PC-3 (cell line): ENCODE data around the gene MBD1. TPM values are rescaled to one million over a fixed set of nuclear protein-coding genes. Genes with fewer than 3 reads are reported as not detected.

Experiments
- ATAC-seq: fragments of 200-7000 bp; cut with Tn5 transposase; 2 replicates; pipeline ENCODE4 v1.9.1; 2020; ENCODE audit warnings: mild to moderate bottlenecking, moderate library complexity
- BruUV-seq: library from RNA; stranded (reverse); fragments of 400-500 nt; replicated peaks from 2 replicates; lab custom pipeline; 2021; lab: Mats Ljungman, UMichigan
- CTCF ChIA-PET: fragments of 300-600 bp; sonication (Branson Sonifier 250); formaldehyde crosslinking; loops from one replicate; lab custom pipeline; 2022; ENCODE audit warnings: antibody characterized with exemption; lab: Charles Lee
- POLR2A ChIA-PET: fragments of 300-600 bp; sonication (Branson Sonifier 250); formaldehyde crosslinking; loops from one replicate; lab custom pipeline; 2022; ENCODE audit warnings: antibody characterized with exemption; ENCODE audit not compliant: unreplicated experiment; lab: Charles Lee
- DNase-seq: peaks from one replicate; pipeline ENCODE4 v3.0.0-alpha.2; 2015
- H2AFZ ChIP-seq: fragments of 300-600 bp; sonication (generic); 2 replicates; pipeline ENCODE4 v1.6.0; 2016; ENCODE audit warnings: antibody characterized with exemption, low read length
- H3F3A ChIP-seq: fragments of 300-600 bp; sonication (generic); one replicate; pipeline ENCODE4 v1.6.0; 2017; ENCODE audit warnings: antibody characterized with exemption, low read length, control low read depth, mild to moderate bottlenecking; ENCODE audit not compliant: unreplicated experiment
- H3K27ac ChIP-seq: fragments of 300-600 bp; sonication (generic); 2 replicates; pipeline ENCODE4 v1.5.1; 2016; ENCODE audit warnings: mild to moderate bottlenecking, low read length
- H3K27me3 ChIP-seq: fragments of 300-600 bp; sonication (generic); 2 replicates; pipeline ENCODE4 v1.6.1; 2016; ENCODE audit warnings: low read length, mixed read lengths
- H3K36me3 ChIP-seq: fragments of 300-600 bp; sonication (generic); 2 replicates; pipeline ENCODE4 v1.6.1; 2016; ENCODE audit warnings: low read depth, mixed run types, low read length, mixed read lengths
- H3K4me1 ChIP-seq: fragments of 300-600 bp; sonication (generic); 2 replicates; pipeline ENCODE4 v1.5.1; 2016; ENCODE audit warnings: low read length; ENCODE audit not compliant: insufficient read depth
- H3K4me2 ChIP-seq: fragments of 300-600 bp; sonication (generic); 2 replicates; pipeline ENCODE4 v1.6.0; 2016; ENCODE audit warnings: low read length
- H3K4me3 ChIP-seq: fragments of 300-600 bp; sonication (generic); 2 replicates; pipeline ENCODE4 v1.5.1; 2016; ENCODE audit warnings: mild to moderate bottlenecking, low read length, mixed read lengths
- H3K79me2 ChIP-seq: fragments of 300-600 bp; sonication (generic); 2 replicates; pipeline ENCODE4 v1.6.1; 2017; ENCODE audit warnings: low read length, mixed read lengths
- H3K9ac ChIP-seq: fragments of 300-600 bp; sonication (generic); 2 replicates; pipeline ENCODE4 v1.6.0; 2016; ENCODE audit warnings: mild to moderate bottlenecking, low read length
- H3K9me2 ChIP-seq: fragments of 300-600 bp; sonication (generic); replicated peaks from 2 replicates; pipeline ENCODE4 v1.6.1; 2016; ENCODE audit warnings: mixed run types, low read length, mixed read lengths
- H3K9me3 ChIP-seq: fragments of 300-600 bp; sonication (generic); 2 replicates; pipeline ENCODE4 v1.6.1; 2016; ENCODE audit warnings: low read length, mixed read lengths
- H4K20me1 ChIP-seq: fragments of 300-600 bp; sonication (generic); 2 replicates; pipeline ENCODE4 v1.6.1; 2016; ENCODE audit warnings: low read length, mixed read lengths
- EZH2 ChIP-seq: fragments of 300-600 bp; sonication (generic); IDR thresholded peaks from one replicate; pipeline ENCODE4 v1.6.1; 2017; ENCODE audit warnings: antibody characterized with exemption, mild to moderate bottlenecking, low read length; ENCODE audit not compliant: unreplicated experiment
- EZH2phosphoT487 ChIP-seq: fragments of 300-600 bp; sonication (generic); IDR thresholded peaks from 2 replicates; pipeline ENCODE4 v1.6.1; 2018; ENCODE audit warnings: mild to moderate bottlenecking, antibody characterized with exemption, low read length, borderline replicate concordance
- intact Hi-C: fragments of 100-400 bp; cut with micrococcal nuclease; formaldehyde crosslinking; loops from 2 replicates; pipeline ENCODE4 v1.9.0; 2023
- total RNA-seq: library from RNA; depleted of rRNA; stranded (reverse); fragments of >200 nt; gene quantifications from 2 replicates; pipeline ENCODE4 v1.2.3, GENCODE V29; 2014
- TF ChIP-seq, protein P1 (sequence below): fragments of 300-600 bp; sonication (generic); conservative IDR thresholded peaks from 2 replicates; pipeline ENCODE4 v1.5.1; 2017; ENCODE audit warnings: antibody characterized with exemption, low read depth, mild to moderate bottlenecking, low read length

MBD1 gene
- total RNA-seq, 1 experiment from 2014 or later: 30.2 TPM

DNA sequence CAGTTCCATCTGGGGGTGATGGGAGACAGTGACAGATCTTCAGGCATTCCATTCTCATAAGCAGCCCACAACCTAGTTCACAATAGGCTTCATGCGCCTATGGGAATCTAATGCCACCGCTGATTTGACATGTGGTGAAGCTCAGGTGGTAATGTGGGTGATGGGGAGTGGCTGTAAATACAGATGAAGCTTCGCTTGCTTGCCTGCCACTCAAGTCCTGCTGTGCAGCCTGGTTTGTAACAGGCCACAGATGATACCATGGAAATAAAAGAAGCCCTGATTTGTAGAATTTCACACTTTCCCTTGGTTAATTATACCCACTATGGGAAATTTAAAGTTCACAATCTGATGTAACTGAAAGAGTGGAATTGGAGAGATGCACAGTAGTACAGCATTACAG lies 46.7 kb upstream of the MBD1 start:
- no TSS peak for BruUV-seq
- Histone ChIP-seq H3K9ac (no peak overlapping the region), H3K4me3 (no peak overlapping the region), H4K20me1 (no peaks in the 10 kb centered on the region), H2AFZ (no peak overlapping the region), H3K79me2 (no peaks in the 10 kb centered on the region), H3K4me2 (no peak overlapping the region), H3K36me3 (no peaks in the 10 kb centered on the region), H3K9me2 (no peaks in the 10 kb centered on the region), H3K4me1 (no peaks in the 10 kb centered on the region), H3K9me3 (no peaks in the 10 kb centered on the region), H3K27ac (no peak overlapping the region), H3K27me3 (no peaks in the 10 kb centered on the region), H3F3A (no peaks in the 10 kb centered on the region)
- ATAC-seq (no peak), DNase-seq (no peak)
- CTCF ChIA-PET: no interaction called here
- TF ChIP-seq EZH2phosphoT487 (no peak), EZH2 (no peak)
- TF ChIP-seq, protein P1, sequence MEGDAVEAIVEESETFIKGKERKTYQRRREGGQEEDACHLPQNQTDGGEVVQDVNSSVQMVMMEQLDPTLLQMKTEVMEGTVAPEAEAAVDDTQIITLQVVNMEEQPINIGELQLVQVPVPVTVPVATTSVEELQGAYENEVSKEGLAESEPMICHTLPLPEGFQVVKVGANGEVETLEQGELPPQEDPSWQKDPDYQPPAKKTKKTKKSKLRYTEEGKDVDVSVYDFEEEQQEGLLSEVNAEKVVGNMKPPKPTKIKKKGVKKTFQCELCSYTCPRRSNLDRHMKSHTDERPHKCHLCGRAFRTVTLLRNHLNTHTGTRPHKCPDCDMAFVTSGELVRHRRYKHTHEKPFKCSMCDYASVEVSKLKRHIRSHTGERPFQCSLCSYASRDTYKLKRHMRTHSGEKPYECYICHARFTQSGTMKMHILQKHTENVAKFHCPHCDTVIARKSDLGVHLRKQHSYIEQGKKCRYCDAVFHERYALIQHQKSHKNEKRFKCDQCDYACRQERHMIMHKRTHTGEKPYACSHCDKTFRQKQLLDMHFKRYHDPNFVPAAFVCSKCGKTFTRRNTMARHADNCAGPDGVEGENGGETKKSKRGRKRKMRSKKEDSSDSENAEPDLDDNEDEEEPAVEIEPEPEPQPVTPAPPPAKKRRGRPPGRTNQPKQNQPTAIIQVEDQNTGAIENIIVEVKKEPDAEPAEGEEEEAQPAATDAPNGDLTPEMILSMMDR: no peak
- intact Hi-C loops: no loop called here
- POLR2A ChIA-PET: no interaction called here

DNA sequence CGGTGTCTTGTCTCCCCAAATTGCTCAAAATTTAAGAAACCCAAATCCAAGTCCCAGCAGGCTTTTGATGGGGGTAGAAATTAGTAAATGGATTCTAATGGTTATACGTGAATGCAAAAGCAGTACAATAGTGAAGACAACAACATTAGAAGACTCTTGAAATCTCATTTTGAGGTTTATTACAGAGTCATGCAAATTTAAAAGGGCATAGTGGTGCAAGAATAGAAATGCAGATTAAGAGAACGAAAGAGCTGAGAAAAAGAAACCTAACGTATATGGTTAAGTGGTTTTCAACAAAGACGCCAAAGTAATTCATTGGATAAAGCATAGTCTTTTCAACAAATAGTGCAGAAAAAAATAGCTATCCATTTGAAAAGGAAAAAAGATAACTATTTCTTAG lies 39.4 kb upstream of the MBD1 start:
- Histone ChIP-seq H4K20me1 (no peaks in the 10 kb centered on the region), H3K4me1 (no peaks in the 10 kb centered on the region), H3K4me2 (no peak overlapping the region), H3K36me3 (no peaks in the 10 kb centered on the region), H3K79me2 (no peaks in the 10 kb centered on the region), H3K27ac (no peak overlapping the region), H3K9me2 (no peaks in the 10 kb centered on the region), H3K9me3 (no peaks in the 10 kb centered on the region), H3K4me3 (no peak overlapping the region), H3K27me3 (0 out of 2 replicates have a peak, but pooled peaks cover 4% of the 10 kb centered on the region), H3F3A (no peaks in the 10 kb centered on the region), H3K9ac (no peak overlapping the region), H2AFZ (no peak overlapping the region)
- no peak for ATAC-seq
- intact Hi-C loops: no loop called here
- no TSS peak for BruUV-seq
- POLR2A ChIA-PET: interaction anchor here (0.6 kb wide), 1 partner anchor 190 kb away, joined by 3 read pairs; no protein-coding TSS in a partner anchor
- DNase-seq: no peak
- TF ChIP-seq EZH2: no peak
- TF ChIP-seq EZH2phosphoT487: no peak
- TF ChIP-seq, protein P1: no peak
- CTCF ChIA-PET: no interaction called here

DNA sequence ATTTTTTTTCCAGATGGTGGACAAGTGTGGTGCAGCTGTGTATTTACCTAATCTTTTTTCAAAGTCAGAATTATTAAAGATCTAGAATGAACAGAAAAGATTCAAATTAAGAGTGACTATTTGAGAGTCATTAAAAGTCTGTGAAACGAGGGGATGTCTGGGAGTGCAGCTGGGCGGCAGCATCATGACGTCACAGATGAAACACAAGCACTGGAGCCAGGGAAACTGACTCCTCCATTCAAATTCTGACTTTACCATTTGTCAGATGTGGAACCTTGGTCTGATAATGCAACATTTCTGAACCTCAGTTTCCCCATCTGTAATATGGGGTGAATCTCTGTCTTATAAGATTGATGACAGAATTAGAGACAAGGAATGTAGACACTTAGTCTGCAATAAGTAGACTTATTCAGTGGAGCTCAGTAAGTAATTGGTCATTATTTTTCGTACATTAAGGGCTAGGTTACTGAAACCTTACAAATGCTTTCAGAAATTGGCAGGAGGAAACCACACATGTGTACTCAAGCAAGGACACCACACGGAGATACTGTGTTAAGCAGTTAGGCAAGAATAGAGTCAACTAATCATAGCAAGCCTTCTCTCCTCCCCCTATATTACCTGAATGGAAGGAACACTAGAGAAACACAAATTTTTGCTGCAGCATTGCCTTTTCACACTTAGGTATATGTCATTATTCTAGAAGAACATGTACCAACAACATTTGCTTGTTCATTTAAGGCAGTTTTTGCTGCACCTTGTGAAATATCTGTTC lies 34.0 kb upstream of the MBD1 start:
- Histone ChIP-seq H4K20me1 (no peaks in the 10 kb centered on the region), H3K36me3 (no peaks in the 10 kb centered on the region), H2AFZ (no peak overlapping the region), H3K27ac (no peak overlapping the region), H3K9me3 (no peaks in the 10 kb centered on the region), H3K79me2 (no peaks in the 10 kb centered on the region), H3K9ac (no peak overlapping the region), H3K4me3 (no peak overlapping the region), H3K4me1 (no peaks in the 10 kb centered on the region), H3K27me3 (no peaks in the 10 kb centered on the region), H3K4me2 (no peak overlapping the region), H3F3A (no peaks in the 10 kb centered on the region), H3K9me2 (no peaks in the 10 kb centered on the region)
- intact Hi-C loops: no loop called here
- TF ChIP-seq, protein P1: no peak
- TF ChIP-seq EZH2phosphoT487 (no peak), EZH2 (no peak)
- DNase-seq (no peak), ATAC-seq (no peak)
- no TSS peak for BruUV-seq
- ChIA-PET POLR2A (no interaction called here), CTCF (no interaction called here)
